Tongue (tissue), 3 donors: ENCODE results near the gene TUG1. TPM values are rescaled to one million over a fixed set of nuclear protein-coding genes. Genes with fewer than 3 reads are reported as not detected.

Source experiments
- DNase-seq: peaks from one replicate; pipeline ENCODE4 v3.0.0-alpha.2; 2015
- small RNA-seq: library from RNA; depleted of rRNA; stranded (forward); fragments of <200 nt; gene quantifications from one replicate; pipeline ENCODE3, GENCODE V24; 2014; ENCODE audit warnings: low replicate concordance
- total RNA-seq: library from RNA; depleted of rRNA; stranded (reverse); fragments of >200 nt; gene quantifications from one replicate; pipeline ENCODE4 v1.2.3, GENCODE V29; 2014

TUG1 gene
- total RNA-seq, 1 donor from 2014 or later = 85.9 TPM

DNA sequence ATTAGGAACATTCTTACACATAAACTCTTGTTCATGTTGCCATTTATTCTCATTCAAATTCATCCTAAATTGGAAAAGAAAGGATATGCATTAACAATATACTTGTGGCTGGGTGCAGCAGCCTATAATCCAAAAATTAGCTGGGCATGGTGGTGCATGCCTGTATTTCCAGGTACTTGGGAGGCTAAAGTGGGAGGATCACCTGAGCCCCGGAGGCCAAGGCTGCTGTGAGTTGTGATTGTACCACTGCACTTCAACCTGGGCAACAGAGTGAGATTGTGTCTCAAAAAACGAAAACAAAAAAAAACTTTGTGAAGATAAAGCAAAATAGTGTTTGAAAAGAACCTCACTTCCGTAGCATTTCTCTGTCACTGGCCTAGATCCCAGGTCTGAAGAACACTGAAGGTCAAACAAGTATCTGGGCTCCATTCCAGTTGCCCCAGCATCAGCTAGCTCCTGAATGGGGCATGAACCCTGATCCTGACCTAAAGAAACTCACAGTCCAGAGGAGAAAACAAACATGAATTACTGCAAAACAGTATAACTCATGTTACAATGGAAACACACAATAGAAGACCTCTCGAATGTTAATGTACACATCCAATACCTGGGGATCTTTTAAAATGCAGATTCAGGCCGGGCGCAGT is 32.2 kb downstream of the TUG1 start:
- DNase-seq = no peak

DNA sequence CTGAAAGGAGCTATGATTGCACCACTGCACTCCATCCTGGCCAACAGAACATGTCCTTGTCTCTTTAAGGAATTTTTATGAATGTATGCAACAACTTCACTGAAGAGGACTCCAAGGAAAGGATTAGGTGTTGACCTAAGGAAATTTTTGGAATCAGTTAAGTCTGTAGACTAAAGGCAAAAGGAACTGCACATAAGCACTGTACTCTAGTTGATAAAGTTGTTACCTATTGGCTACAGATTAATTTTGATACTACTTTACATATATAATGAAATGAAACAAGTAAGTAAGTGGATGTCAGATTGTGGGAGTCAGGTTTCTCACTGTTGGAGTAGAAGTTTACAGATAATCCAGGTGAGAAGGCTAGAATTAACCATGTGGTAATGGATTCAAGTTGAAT is 36.5 kb downstream of the TUG1 start:
- no peak for DNase-seq

DNA sequence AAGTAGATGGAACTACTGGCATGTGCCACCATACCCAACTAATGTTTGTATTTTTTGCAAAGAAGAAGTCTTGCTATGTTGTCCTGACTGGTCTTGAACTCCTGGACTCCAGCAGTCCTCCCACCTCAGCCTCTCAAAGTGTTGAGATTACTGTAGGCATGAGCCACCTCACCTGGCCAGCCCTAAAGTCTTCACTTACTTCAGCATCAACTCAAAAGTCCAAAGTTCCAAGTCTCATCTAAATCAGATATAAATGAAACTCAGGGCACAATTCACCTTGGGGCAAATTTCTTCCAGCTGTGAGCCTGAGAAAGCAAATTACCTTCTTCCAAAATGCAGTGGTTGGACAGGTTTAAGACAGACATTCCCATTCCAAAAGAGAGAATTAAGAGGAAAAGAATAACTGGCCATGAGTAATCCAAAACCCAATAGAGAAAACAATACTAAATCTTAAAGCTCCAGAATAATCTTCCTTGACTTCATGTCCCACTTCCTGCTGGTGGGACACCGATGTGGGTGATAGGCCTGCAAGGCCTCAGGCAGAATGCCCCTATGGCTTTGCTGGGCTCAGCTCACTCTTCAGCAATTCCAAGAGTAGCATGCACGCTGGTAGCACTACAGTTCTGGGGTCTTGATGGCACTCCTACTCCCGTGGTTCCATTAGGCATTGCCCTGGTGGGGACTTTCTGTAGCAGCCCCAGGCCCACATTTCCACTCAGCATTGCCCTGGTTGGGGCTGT is 50.3 kb downstream of the TUG1 start:
- no peak for DNase-seq

DNA sequence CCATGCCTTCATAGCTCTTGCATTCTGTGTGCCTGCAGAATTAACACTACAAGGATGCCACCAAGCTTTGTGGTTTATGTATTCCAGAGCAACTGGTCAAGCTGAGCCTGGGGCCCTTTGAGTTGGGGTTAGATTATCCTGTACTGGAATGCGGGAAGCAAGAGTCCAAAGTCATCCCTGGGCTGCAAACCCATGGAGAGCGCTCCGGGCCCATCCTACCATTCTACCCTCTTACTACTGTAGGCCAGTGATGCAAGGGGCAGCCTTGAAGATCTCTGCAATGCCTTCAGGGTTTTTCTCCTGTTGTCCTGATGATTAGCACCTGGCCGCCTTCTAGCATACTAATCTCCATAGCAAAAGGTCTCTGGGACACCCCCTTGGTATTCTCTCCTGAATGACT is 51.3 kb downstream of the TUG1 start:
- DNase-seq = no peak

DNA sequence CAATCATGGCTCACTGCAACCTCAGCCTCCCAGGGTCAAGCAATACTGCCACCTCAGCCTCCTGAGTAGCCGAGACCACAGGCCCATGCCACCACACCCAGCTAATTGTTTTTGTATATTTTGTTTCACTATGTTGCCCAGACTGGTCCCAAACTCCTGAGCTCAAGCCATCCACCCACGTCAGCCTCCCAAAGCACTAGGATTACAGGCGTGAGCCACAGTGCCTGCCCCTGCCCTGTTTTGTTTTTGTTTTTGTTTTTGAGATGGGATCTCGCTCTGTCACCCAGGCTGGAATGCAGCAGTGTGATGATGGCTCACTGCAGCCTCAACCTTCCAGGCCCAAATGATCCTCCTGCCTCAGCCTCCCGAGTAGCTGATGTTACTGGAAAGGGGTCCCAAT is 53.5 kb downstream of the TUG1 start:
- no peak for DNase-seq

Small RNA genes within 50 kb of the gene (small RNA-seq; reads per million reads assigned to genes)
- gene RF01892 = not detected

Other genes with a start within 250 kb of the TUG1 start
- gene MORC2, start 491 bp upstream of the TUG1 start, total RNA-seq = 16.5 TPM
- 147 TPM for gene SMTN, start 112.1 kb downstream of the TUG1 start, total RNA-seq
- 67.7 TPM for gene SELENOM, start 138.3 kb downstream of the TUG1 start, total RNA-seq
- 3.5 TPM for gene INPP5J, start 153.7 kb downstream of the TUG1 start, total RNA-seq
- gene PLA2G3, start 171.2 kb downstream of the TUG1 start, total RNA-seq = 0.51 TPM
- 29.7 TPM for gene RNF185, start 190.9 kb downstream of the TUG1 start, total RNA-seq
- 51.1 TPM for gene LIMK2, start 243.0 kb downstream of the TUG1 start, total RNA-seq